LoVo (cell line): ENCODE measurements around the gene MYO5C.
"Not testable (repeated sequence)": the region's sequence is repeated elsewhere in the genome, so short reads cannot be mapped to it uniquely, and the experiment has no call there.

ENCODE experiments used
- DNase-seq: peaks from one replicate; pipeline ENCODE4 v3.0.0-alpha.2; 2016; ENCODE audit warnings: low spot score

Gene MYO5C

DNA sequence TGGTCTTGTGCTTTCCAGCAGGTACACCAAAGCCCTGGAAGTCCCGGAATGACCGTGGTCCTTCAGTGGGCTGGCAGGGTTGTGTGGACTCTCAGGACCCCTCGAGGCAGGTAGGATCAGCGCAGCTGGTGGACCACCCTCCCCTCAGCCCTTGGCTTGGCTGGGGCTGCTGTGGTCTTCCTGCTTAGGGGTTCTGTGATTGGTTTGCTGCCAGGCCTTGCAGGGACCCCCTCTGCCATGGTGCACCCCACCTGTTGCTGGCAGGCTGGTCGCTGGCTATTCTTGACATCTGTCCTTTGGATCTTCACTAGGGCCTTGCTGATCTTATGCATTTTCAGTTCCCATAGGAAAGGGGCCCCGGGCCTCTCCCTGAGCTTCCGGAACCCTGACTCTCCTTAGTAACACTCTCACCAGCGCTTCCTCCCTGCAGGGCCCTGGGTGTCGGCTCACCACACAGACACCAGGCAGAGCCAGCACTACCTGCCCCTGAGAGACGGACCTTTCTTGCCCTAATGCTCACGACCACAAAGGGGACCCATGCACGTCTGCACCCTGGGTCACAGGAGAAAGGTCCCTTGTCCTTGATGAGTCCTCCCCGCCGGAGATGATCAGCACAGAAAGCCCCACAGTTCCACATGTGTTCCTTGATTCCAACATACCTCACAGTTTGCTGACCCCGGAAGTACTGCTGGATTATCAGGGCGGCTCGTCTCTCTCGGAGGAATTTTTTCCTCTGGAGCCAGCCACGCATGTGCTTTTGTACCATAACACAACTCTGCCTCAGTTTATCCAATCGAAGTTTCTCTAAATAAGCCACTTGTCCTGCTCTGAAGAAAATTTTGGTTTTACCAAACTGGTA lies 51.7 kb downstream of the MYO5C start:
- no peak for DNase-seq

DNA sequence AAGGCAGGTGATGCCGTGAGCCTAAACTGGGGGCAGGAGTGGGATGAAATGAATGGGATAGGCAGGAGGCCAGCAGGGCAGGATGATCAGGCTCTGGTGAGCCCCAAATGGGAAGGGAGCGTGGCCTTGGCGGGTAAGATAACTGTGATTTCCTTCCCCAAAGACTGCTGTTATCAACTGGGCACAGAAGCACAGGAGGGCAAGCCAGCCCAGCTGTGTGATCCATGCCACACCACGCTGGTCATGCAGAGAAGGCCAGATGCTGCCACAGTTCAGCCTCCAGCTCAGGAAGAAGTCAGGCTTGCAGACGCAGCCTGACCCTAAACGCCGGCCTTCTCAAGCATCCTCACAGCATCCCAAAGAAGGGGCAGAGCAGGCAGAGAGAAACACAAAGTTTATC lies 52.3 kb downstream of the MYO5C start:
- DNase-seq: no peak

DNA sequence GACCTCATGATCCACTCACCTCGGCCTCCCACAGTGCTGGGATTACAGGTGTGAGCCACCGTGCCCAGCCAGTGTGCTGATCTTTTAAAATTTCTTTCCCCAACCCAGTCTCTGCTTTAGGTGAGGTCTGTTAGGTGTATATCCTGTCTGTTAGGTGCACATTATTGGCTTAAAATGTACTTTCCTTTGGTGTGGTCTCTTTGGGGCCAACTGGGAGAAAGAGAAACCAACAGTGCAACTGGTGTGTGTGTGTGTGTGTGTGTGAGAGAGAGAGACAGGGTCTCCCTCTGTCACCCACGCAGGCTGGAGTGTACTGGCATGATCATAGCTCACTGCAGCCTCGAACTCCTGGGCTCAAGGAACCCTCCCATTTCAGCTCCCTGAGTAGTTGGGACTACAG lies 54.1 kb downstream of the MYO5C start:
- DNase-seq: no peak

DNA sequence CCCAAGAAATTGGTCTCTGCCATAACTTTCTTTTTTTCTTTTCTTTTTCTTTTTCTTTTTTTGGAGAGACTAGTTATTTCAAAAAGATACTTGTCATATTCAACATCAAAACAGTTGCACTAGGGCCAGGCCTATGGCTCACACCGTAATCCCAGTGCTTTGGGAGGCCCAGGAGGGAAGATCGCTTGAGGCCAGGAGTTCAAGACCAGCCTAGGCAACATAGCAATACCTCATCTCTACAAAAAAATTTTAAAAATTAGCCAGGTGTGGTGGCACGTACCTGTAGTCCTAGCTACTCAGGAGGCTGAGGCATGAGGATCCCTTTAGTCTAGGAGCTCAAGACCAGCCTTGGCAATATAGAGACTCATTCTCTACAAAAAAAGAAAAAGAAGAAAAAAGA lies 55.4 kb downstream of the MYO5C start:
- no peak for DNase-seq

DNA sequence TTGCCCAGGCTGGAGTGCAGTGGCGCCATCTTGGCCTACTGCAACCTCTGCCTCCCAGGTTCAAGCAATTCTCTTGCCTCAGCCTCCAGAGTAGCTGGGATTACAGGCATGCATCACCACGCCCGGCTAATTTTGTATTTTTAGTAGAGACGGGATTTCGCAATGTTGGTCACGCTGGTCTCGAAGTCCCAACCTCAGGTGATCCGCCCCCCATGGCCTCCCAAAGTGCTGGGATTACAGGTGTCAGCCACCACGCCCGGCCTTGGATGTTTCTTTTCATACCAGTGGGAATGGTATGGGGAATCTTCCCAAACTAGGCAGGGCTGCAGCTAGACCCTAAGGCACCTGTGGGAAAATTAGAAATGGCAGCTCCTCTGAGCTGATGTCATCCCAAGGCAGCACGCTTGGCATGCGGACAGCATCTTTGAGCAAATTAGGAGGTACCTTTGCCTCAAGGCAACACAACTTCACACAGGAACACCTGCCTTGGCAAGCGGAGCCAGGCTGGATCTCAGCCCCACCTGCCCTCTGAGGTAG lies 56.5 kb downstream of the MYO5C start:
- not testable (repeated sequence) for DNase-seq

DNA sequence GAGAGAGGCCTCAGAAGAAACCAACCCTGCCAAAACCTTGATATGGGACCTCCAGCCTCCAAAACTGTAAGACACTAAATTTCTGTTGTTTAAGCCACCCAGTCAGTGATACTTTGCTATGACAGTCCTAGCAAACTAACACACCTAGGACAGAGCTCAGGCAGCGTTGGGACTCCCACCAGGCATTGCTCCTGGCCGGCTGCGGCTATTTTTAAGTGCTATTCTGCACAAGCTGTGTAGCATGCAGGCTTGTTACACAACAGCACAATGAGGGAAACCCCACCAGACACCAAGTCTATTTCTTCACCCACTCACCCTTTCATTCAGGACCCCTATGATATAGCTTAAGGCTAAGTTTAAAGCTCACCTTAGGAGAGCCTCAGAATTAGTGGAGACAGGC lies 57.5 kb downstream of the MYO5C start:
- no peak for DNase-seq

DNA sequence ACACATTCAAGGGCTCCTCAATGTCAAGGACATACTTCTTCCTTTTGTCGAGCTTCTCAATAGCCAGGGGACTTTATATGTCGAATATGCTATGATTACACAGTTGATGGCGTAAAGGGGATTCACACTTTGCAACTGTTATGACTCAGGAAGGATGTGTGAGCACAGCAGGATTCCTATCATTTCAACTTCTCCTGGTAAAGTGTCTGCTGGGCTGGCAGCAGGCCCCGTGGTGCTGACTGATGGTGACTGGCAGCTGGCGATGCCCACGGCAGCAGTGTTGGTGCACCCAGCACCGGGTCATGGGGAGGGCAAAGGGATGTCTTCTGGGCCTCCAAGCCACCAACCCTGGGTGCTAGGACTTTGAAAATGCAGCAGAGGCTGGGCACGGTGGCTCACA lies 59.6 kb downstream of the MYO5C start:
- no peak for DNase-seq

- DNase-seq: no peak
These were observed 60.7 kb downstream of the MYO5C start for GRCh38 chr15:52234596-52235541.

DNA sequence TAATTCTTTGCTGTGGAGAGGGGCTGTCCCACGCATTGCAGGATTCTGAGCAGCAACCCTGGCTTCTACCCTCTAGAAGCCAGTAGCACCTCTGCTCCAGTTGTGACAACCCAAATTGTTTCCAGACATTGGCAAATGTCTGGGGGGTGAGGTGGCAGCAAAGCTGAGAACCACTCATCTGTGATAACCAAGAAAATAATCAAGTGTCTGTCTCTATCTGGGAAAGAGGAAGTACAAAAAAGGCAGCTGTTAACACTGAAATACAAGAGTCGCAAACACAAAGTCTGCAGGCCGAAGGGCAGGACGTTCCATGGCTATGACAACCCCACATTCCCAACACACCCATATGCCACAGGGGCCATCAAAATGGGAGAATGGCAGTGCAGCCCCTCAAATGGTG lies 62.2 kb downstream of the MYO5C start:
- no peak for DNase-seq

DNA sequence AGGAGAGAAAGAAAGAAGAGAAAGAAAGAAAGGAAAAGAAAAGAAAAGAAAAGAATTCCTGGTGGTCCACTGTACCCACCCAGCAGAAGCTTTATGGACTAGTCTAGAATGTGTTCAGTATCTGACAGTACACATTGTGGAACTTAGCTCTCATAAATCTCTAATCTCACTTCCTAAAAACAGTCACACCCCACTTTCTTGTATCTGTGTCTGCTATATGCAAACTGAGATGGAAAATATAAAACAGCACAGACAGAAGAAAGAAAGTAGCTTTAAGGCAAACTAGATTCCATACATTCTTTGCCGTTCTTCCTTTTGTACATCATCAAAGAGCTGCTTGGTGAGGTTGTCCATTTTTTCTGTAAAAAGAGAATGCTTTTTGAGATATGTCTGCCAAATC lies 63.3 kb downstream of the MYO5C start:
- no peak for DNase-seq

GRCh38 chr15:52230073-52230472 lies 65.5 kb downstream of the MYO5C start:
- DNase-seq: no peak

DNA sequence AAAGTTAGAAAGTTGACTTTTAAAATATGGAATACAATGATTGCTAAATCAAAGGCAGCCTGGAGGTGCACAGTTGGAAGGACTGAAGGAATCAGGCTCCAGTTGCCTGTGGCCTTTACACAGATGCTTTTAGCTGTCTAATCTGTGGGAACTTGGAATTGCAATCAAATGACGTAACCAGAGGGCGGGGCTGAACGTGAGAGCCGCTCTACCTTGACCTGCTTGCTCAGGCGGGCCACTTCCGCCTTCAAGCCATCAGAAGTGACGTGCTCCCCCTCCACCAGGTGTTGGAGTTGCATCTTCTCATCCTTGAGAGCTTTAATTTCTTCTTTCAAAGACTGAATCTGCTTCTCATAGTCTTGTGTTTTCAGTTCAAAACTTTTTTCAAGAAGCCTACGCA lies 66.7 kb downstream of the MYO5C start:
- peak; percentile 28 for DNase-seq

DNA sequence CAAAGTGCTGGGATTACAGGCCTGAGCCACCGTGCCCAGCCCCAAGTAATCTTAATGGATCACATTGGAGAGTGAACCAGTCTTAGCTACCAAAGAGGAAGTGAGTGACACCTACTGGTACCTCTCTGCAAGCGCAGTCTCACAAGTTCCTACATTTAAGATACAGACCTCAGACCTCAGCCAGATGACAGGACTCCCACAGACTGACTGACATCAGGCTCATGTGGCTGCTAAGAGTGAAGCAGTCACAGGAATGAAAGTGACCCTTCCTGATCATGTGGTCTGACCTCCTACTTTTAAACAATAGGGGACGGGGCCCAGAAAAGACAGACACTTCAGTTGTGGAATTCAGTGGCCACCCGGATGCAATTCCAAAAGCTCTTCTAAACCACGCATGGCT lies 68.1 kb downstream of the MYO5C start:
- DNase-seq: peak; percentile 67

DNA sequence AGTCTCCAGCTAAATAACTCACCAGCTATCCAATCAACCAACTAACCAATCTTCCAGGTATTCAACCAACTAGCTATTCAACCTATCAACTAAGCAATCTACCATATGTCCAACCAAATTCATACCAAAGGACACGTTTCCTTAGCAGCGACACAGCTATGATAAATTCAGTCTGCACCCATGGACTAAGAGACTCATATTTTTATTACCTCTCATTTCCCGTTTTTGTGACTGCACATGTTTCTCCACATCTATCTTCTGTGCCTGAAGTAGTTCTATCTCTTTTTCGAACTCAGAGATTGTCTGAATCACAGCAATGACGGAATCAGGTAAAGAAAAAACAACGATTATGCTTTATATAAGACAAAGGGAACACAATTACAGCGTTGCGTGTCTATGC lies 70.4 kb downstream of the MYO5C start:
- no peak for DNase-seq

DNA sequence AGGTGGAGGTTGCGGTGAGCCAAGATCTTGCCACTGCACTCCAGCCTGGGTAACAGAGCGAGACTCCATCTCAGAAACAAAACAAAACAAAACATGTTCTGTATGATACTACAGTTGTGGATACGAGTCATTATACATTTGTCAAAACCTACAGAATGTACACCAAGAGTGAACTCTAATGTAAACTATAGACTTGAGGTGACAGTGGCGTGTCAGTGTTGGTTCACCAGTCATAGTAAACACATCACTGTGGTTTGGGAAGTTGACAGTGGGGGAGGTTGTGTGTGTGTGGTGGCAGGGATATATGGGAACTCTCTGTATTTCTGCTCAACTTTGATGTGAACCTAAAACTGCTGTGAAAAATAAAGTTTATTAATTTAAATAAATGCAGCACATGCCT lies 71.4 kb downstream of the MYO5C start:
- no peak for DNase-seq

DNA sequence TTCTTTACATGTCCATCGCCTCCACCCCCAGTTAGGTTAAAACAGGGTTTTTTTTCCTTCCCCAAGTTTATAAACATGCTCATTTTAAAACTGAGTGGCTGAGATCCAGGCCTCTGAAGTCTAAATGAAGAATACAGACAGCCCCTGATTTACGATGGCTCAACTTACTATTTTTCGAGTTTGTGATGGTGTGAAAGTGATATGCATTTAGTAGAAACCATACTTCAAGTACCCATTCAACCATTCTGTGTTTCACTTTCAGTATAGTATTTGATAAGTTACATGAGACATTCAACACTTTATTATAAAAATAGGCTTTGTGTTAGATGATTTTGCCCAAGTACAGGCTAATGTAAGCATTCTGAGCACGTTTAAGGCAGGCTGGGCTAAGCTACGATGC lies 73.9 kb downstream of the MYO5C start:
- no peak for DNase-seq

DNA sequence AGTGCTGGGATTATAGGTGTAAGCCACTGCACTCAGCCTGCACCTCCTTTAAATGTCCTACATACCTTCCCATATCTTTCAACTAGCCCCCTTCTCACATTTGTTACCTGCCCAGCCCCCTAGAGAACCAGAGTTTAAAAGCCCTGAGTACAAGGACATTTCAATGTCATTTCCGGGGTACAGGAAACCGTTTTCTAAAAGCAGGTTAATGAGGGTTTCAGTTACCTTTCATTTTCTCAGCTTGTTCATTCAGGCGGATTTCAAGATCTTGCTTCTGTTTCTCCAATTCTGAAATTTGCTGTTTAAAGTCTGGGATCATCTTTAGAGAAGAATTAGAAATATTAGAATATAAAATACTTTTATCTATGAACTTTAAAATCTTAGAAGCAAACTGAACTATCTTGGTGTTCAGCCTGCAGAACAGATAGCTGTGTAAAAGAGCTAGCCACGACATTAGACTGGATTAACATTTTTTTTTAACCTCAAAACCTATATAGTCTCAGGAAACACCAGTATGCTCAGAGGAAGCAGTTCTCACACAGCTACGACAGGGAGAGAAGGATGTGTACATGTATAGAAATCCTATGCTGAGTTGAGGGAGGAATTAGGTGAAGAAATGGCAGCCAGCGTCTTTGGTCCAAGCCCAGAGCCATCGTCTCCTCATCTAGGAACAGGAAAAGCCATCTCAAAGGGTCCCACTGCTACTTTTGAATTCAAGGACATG lies 74.5 kb downstream of the MYO5C start:
- no peak for DNase-seq

DNA sequence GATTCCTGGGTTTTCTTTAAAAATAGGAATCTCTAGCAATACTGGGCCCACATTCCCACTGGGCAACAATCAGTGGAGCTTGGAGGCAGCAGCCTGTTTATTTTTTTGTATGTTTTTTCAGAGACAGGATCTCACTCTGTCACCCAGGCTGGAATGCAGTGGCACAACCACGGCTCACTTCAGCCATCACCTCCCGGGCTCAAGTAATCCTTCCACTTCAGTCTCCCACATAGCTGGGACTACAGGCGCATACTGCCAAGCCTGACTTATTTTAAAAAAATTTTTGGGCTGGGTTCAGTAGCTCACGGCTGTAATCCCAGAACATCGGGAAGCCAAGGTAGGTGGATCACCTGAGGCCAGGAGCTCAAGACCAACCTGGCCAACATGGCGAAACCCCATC lies 75.4 kb downstream of the MYO5C start:
- no peak for DNase-seq

DNA sequence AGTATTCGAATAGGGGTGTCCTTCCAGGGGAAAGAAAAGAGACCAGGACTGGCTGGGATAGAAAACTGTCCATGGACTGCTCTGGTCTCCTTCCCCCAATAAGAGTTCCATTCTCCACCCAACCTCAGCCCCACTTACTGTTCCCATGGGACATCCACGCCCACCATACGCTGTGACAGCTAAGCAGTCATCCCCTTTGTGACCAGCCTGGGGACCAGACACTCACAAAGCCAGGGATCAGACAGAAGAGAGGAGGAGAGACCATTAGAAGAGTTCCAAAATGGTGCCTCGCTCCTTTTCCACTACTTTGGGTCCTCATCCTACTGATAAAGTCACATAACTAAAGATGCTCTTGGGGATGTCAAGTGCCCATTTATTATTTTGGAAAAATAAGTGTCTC lies 76.8 kb downstream of the MYO5C start:
- no peak for DNase-seq

- no peak for DNase-seq
These were observed 77.2 kb downstream of the MYO5C start for GRCh38 chr15:52218371-52218770.

- no peak for DNase-seq
These were observed 78.4 kb downstream of the MYO5C start for GRCh38 chr15:52217186-52217585.

DNA sequence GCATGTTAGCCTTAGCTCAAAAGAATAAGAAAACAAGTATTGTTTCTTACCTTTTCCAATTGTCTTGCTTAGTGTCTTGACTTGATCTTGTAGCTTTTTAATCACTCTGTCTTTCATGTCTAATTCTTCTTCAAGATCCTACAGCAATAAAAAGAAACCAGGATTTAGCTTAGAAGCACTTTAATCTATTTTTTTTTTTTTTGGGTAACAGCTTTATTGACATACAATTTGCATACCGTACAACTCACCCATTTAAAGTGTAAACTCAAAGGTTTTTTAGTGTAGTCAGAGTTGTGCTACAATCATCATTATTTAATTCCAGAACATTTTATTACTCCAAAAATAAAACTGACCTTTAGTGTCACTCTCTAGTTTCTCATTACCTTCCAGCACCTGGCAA lies 81.1 kb downstream of the MYO5C start:
- DNase-seq: no peak
